ENCODE measurements around the gene SCPEP1. TPM values are rescaled to one million over a fixed set of nuclear protein-coding genes. Genes with fewer than 3 reads are reported as not detected.

SCPEP1 gene
- total and polyA plus RNA-seq, 2 of the 13 experiments (the other 11 are each of a cell fraction or from before 2014, with no cell fraction given), result 24.3 to 27.3 TPM

- TF ChIP-seq GRHL1 (CRISPR knock-in tag; conservative IDR thresholded peaks at IDR 0.05) (no peak), ZNF296 (CRISPR knock-in tag; conservative IDR thresholded peaks at IDR 0.05) (no peak), ZNF773 (CRISPR knock-in tag; IDR thresholded peaks at IDR 0.05; ENCODE audit: borderline replicate concordance) (peak; percentile 84; the same call in 1 of the 2 replicates), ZNF512B (CRISPR knock-in tag; IDR thresholded peaks at IDR 0.05; ENCODE audit: borderline replicate concordance) (no peak), ZNF687 (CRISPR knock-in tag; IDR thresholded peaks at IDR 0.05) (peak; percentile 96), EP300 (IDR thresholded peaks at IDR 0.05; ENCODE audit: low read depth in 2 of 2, low read length in 2 of 2) (no peak), EP300 (CRISPR knock-in tag; IDR thresholded peaks at IDR 0.05; ENCODE audit: borderline replicate concordance) (no peak; the same call in 1 of the 2 replicates), XBP1 (CRISPR knock-in tag; IDR thresholded peaks at IDR 0.05) (no peak), RERE (CRISPR knock-in tag; IDR thresholded peaks at IDR 0.05; ENCODE audit: low read depth) (no peak), ZFAT (CRISPR knock-in tag; conservative IDR thresholded peaks at IDR 0.05) (no peak; the same call in 1 of the 2 replicates), NAIF1 (CRISPR knock-in tag; IDR thresholded peaks at IDR 0.05; ENCODE audit: borderline replicate concordance) (no peak), JUNB (CRISPR knock-in tag; IDR thresholded peaks at IDR 0.05; ENCODE audit: borderline replicate concordance) (no peak), SKI (IDR thresholded peaks at IDR 0.05; ENCODE audit: partially characterized antibody) (peak; percentile 75)
Measured at GRCh38 chr17:56960596-56961538, 17.1 kb upstream of the SCPEP1 start, which contains the start of gene COIL (continued).
